ENCODE measurements around the gene CUX1.

- TF ChIP-seq, protein P1, sequence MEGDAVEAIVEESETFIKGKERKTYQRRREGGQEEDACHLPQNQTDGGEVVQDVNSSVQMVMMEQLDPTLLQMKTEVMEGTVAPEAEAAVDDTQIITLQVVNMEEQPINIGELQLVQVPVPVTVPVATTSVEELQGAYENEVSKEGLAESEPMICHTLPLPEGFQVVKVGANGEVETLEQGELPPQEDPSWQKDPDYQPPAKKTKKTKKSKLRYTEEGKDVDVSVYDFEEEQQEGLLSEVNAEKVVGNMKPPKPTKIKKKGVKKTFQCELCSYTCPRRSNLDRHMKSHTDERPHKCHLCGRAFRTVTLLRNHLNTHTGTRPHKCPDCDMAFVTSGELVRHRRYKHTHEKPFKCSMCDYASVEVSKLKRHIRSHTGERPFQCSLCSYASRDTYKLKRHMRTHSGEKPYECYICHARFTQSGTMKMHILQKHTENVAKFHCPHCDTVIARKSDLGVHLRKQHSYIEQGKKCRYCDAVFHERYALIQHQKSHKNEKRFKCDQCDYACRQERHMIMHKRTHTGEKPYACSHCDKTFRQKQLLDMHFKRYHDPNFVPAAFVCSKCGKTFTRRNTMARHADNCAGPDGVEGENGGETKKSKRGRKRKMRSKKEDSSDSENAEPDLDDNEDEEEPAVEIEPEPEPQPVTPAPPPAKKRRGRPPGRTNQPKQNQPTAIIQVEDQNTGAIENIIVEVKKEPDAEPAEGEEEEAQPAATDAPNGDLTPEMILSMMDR (IDR thresholded peaks at IDR 0.05; ENCODE audit: low read depth, low read length, poor library complexity, severe bottlenecking): no peak
- TF ChIP-seq EZH2phosphoT487 (IDR thresholded peaks at IDR 0.05; ENCODE audit: borderline replicate concordance, low read length): no peak
Measured at GRCh38 chr7:102232611-102233286, 415.3 kb downstream of the CUX1 start.
